GM18526 (cell line): ENCODE results near the gene PASK.

Source experiments
- POLR2A ChIP-seq: IDR thresholded peaks from 3 replicates; pipeline ENCODE4 v1.6.1; 2011; ENCODE audit not compliant: insufficient read length; ENCODE audit errors: extremely low read depth

PASK gene

GRCh38 chr2:241148891-241149674 lies at the start of gene PASK:
TSS of gene PASK (minus strand) at chr2:241149472. CDS start at chr2:241143032, 6,440 bp downstream.
- peak; percentile 9 for TF ChIP-seq POLR2A

- TF ChIP-seq POLR2A: no peak
These were observed 49.4 kb upstream of the PASK start for GRCh38 chr2:241198381-241199279.

GRCh38 chr2:241197947-241198346 lies 48.7 kb upstream of the PASK start:
- TF ChIP-seq POLR2A: no peak

- no peak for TF ChIP-seq POLR2A
These were observed 46.3 kb upstream of the PASK start for GRCh38 chr2:241195506-241196130.

- TF ChIP-seq POLR2A: no peak
These were observed 45.5 kb upstream of the PASK start for GRCh38 chr2:241194811-241195210.

GRCh38 chr2:241193271-241193670 lies 44.0 kb upstream of the PASK start:
- no peak for TF ChIP-seq POLR2A

GRCh38 chr2:241191081-241191480 lies 41.8 kb upstream of the PASK start:
- TF ChIP-seq POLR2A: no peak

- TF ChIP-seq POLR2A: no peak
These were observed 41.2 kb upstream of the PASK start for GRCh38 chr2:241190291-241190981.

- TF ChIP-seq POLR2A: no peak
These were observed 40.6 kb upstream of the PASK start for GRCh38 chr2:241189856-241190201.

- no peak for TF ChIP-seq POLR2A
These were observed 40.0 kb upstream of the PASK start for GRCh38 chr2:241189093-241189855.

- TF ChIP-seq POLR2A: no peak
These were observed 39.3 kb upstream of the PASK start, which contains the start of gene ANO7 for GRCh38 chr2:241188361-241189092. TSS of gene ANO7 (plus strand) at chr2:241188677. CDS start at chr2:241190064, 1,387 bp downstream.

- TF ChIP-seq POLR2A: no peak
These were observed 38.6 kb upstream of the PASK start for GRCh38 chr2:241187918-241188234.

- TF ChIP-seq POLR2A: no peak
These were observed 38.0 kb upstream of the PASK start for GRCh38 chr2:241187101-241187917.
